ENCODE data around the gene AHRR. TPM values are rescaled to one million over a fixed set of nuclear protein-coding genes. Genes with fewer than 3 reads are reported as not detected.

The AHRR gene
- total RNA-seq, 2 donors from 2014 or later: 0.26 to 0.33 TPM

DNA sequence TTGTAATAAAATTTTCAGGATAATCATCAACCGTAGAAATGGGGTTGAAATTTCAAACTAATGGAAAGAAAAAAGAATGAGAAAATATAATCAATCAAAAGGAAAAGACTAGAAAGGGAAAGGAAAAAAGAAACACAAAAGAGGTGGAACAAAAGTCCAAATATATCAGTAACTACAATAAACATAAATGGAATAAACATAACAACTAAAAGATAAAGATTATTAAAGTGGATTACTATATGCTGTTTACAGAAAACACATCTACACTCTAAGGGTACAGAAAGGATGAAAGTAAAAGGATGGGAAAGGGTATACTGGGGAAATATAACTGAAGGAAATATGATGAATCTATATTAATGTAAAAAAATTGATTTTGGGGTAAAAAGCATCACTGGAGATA lies 43.0 kb downstream of the AHRR start:
- DNase-seq (no peak), ATAC-seq (no peak)
- Histone ChIP-seq H3K27me3 (no peaks in the 10 kb centered on the region), H3K27ac (no peak overlapping the region), H3K36me3 (replicated peaks in 1 of 2; ENCODE audit: insufficient read depth in 1 of 2, low read depth in 2 of 2) (no peaks in the 10 kb centered on the region), H3K4me1 (no peaks in the 10 kb centered on the region), H3K9me3 (no peaks in the 10 kb centered on the region), H3K4me3 (no peak overlapping the region)
- 28 to 83% methylated on average over 1 of the region's 1 CpG for WGBS, 2 donors
- intact Hi-C loops (cut with DNase I): no loop called here
- no peak for TF ChIP-seq POLR2A (IDR thresholded peaks at IDR 0.05)

- Histone ChIP-seq H3K9me3 (no peaks in the 10 kb centered on the region), H3K36me3 (replicated peaks in 1 of 2; ENCODE audit: insufficient read depth in 1 of 2, low read depth in 2 of 2) (no peaks in the 10 kb centered on the region), H3K27me3 (no peaks in the 10 kb centered on the region), H3K4me1 (no peaks in the 10 kb centered on the region), H3K4me3 (no peak overlapping the region), H3K27ac (no peak overlapping the region)
- TF ChIP-seq, protein P1, sequence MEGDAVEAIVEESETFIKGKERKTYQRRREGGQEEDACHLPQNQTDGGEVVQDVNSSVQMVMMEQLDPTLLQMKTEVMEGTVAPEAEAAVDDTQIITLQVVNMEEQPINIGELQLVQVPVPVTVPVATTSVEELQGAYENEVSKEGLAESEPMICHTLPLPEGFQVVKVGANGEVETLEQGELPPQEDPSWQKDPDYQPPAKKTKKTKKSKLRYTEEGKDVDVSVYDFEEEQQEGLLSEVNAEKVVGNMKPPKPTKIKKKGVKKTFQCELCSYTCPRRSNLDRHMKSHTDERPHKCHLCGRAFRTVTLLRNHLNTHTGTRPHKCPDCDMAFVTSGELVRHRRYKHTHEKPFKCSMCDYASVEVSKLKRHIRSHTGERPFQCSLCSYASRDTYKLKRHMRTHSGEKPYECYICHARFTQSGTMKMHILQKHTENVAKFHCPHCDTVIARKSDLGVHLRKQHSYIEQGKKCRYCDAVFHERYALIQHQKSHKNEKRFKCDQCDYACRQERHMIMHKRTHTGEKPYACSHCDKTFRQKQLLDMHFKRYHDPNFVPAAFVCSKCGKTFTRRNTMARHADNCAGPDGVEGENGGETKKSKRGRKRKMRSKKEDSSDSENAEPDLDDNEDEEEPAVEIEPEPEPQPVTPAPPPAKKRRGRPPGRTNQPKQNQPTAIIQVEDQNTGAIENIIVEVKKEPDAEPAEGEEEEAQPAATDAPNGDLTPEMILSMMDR (IDR thresholded peaks at IDR 0.05): no peak
- TF ChIP-seq POLR2A (IDR thresholded peaks at IDR 0.05): no peak
- ATAC-seq: no peak
- DNase-seq: no peak
- intact Hi-C loops (cut with DNase I): no loop called here
- WGBS, 2 donors: 71 to 75% methylated on average over 18 of the region's 18 CpGs
Observed at GRCh38 chr5:366541-367357, 45.2 kb downstream of the AHRR start.

DNA sequence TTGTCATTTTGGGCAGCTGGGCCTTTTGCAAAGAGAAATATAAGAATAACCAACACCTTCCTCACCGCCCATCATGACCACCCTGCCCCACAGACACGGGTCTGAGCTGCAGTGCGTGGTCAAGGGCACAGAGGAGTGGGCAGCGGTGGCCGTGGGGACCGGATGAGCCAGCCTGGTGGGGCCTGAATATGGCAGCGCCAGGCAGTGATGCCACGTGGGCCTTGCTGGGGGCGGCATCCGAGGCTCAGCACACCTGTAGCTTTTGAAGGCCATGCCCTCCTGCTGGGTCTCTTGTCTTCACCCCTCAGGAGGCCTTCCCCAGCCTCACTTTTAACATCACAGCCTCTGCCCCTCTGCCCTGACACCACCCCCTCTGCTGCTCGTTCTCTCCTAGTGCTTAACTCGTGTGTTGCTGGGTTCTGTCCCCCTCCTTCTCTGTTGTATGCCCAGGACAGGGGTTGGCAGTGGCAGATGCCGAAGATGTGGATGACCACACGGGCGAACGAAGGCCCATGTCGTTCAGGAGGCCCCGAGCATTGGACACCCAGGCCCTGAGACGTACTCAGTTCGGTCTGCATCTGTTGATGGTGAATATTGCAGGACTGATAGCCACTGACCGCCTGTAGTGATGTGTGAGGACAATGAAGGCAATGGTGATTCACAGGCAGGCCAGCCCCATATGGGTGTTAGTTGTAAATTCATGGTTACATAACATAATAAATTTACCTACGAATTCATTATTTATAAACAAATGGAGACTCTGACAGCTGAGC lies 46.0 kb downstream of the AHRR start:
- no peaks in the 10 kb centered on the region for H3K4me1 ChIP-seq
- peak in 1 of 4 donors; percentile 0 for DNase-seq
- no peak overlapping the region for H3K27ac ChIP-seq
- intact Hi-C loops (cut with DNase I): no loop called here
- WGBS, 2 donors: 69 to 81% methylated on average over 18 to 22 of the region's 22 CpGs
- H3K36me3 ChIP-seq (replicated peaks in 1 of 2; ENCODE audit: insufficient read depth in 1 of 2, low read depth in 2 of 2): no peaks in the 10 kb centered on the region
- no peaks in the 10 kb centered on the region for H3K27me3 ChIP-seq
- H3K9me3 ChIP-seq: no peaks in the 10 kb centered on the region
- ATAC-seq: no peak
- no peak overlapping the region for H3K4me3 ChIP-seq
- TF ChIP-seq, protein P1 (IDR thresholded peaks at IDR 0.05): no peak
- TF ChIP-seq POLR2A (IDR thresholded peaks at IDR 0.05): no peak

- H3K27ac ChIP-seq: no peak overlapping the region
- H3K36me3 ChIP-seq (replicated peaks in 1 of 2; ENCODE audit: insufficient read depth in 1 of 2, low read depth in 2 of 2): no peaks in the 10 kb centered on the region
- peaks cover 5% of the 10 kb centered on the region for H3K4me1 ChIP-seq
- WGBS, 2 donors: 62 to 70% methylated on average over 24 to 26 of the region's 26 CpGs
- H3K27me3 ChIP-seq: peaks cover 0 to 5% of the 10 kb centered on the region in 2 donors
- DNase-seq: peak in 1 of 4 donors; percentile 35
- ATAC-seq: no peak
- intact Hi-C loops (cut with DNase I): no loop called here
- H3K4me3 ChIP-seq: no peak overlapping the region
- TF ChIP-seq POLR2A (IDR thresholded peaks at IDR 0.05): no peak
- TF ChIP-seq, protein P1 (IDR thresholded peaks at IDR 0.05): no peak
- H3K9me3 ChIP-seq: no peaks in the 10 kb centered on the region
Observed at GRCh38 chr5:368183-369084, 46.9 kb downstream of the AHRR start.
